Uterus (tissue), 2 donors: ENCODE results near the gene ATP13A3.

ENCODE experiments used
- POLR2A ChIP-seq, 2 donors: fragments of 450-650 bp; IDR thresholded peaks; one replicate each; pipeline ENCODE4 v1.6.1; 2016; ENCODE audit warnings: antibody characterized with exemption in 2 of 2, mild to moderate bottlenecking in 1 of 2, moderate library complexity in 1 of 2
- TF ChIP-seq, protein P1 (sequence below), 4 experiments: fragments of 200-600 bp in 2 of 4; fragments of 450-650 bp in 2 of 4; sonication (generic) in 2 of 4; IDR thresholded peaks; one replicate each; pipeline ENCODE4 v1.5.1; 2016 to 2019; ENCODE audit warnings: antibody characterized with exemption in 4 of 4, mild to moderate bottlenecking in 2 of 4, moderate library complexity in 1 of 4

GRCh38 chr3:194527726-194528125 is 40.9 kb upstream of the ATP13A3 start:
- no peak for TF ChIP-seq POLR2A (IDR thresholded peaks at IDR 0.05)
- TF ChIP-seq, protein P1, sequence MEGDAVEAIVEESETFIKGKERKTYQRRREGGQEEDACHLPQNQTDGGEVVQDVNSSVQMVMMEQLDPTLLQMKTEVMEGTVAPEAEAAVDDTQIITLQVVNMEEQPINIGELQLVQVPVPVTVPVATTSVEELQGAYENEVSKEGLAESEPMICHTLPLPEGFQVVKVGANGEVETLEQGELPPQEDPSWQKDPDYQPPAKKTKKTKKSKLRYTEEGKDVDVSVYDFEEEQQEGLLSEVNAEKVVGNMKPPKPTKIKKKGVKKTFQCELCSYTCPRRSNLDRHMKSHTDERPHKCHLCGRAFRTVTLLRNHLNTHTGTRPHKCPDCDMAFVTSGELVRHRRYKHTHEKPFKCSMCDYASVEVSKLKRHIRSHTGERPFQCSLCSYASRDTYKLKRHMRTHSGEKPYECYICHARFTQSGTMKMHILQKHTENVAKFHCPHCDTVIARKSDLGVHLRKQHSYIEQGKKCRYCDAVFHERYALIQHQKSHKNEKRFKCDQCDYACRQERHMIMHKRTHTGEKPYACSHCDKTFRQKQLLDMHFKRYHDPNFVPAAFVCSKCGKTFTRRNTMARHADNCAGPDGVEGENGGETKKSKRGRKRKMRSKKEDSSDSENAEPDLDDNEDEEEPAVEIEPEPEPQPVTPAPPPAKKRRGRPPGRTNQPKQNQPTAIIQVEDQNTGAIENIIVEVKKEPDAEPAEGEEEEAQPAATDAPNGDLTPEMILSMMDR (IDR thresholded peaks at IDR 0.05): no peak
